ENCODE data around the gene SLC35F6. TPM values are rescaled to one million over a fixed set of nuclear protein-coding genes. Genes with fewer than 3 reads are reported as not detected.

Gene SLC35F6
- total and polyA plus RNA-seq, 2 donors (not counting 1 experiment from before 2014, with no cell fraction given): 35.2 to 61.4 TPM

DNA sequence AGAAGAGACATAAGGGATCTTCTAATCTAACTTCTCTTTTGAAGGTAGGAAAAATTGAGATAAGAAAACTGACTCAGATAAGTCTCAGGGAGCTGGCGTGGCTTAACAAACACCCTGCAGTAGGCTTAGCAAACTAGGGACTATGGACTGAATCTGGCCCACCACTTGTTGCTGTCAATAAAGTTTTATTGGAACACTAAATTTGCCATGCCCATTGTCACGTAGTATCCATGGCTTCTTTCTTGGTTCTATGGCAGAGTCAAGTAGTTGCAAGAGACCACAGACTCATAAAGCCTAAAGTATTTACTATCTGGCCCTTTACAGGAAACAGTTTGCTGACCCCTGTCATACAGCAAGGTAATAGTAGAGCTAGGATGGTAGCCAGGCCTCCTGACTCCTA lies 47.3 kb upstream of the SLC35F6 start:
- Histone ChIP-seq H3K4me3 (replicated peaks in 1 of 4; ENCODE audit: control extremely low read depth in 1 of 4, insufficient read depth in 1 of 4, low read depth in 3 of 4, low read length in 4 of 4) (no peak overlapping the region), H3K36me3 (ENCODE audit: control insufficient read depth, insufficient read depth, low read length) (no peaks in the 10 kb centered on the region), H3K4me1 (ENCODE audit: control insufficient read depth, extremely low read depth, insufficient read depth, low read length) (peaks cover 8% of the 10 kb centered on the region), H3K79me2 (ENCODE audit: control insufficient read depth, insufficient read depth, low read length) (no peaks in the 10 kb centered on the region), H4K20me1 (ENCODE audit: control insufficient read depth, extremely low read depth, insufficient read depth, low read length) (no peaks in the 10 kb centered on the region), H3K27me3 (ENCODE audit: control insufficient read depth, insufficient read depth, low read length) (peaks cover under 1% of the 10 kb centered on the region), H3K27ac (ENCODE audit: insufficient read depth, low read length) (no peak overlapping the region), H2AFZ (ENCODE audit: low read length) (no peak overlapping the region), H3K9ac (ENCODE audit: insufficient read depth, low read length) (no peak overlapping the region), H3K9me3 (ENCODE audit: control insufficient read depth, insufficient read depth, low read depth, low read length) (no peaks in the 10 kb centered on the region), H3K4me2 (ENCODE audit: extremely low read depth, insufficient read depth, low read length) (no peak overlapping the region)
- no peak for DNase-seq (ENCODE audit: low read depth in 2 of 2)
- TF ChIP-seq, protein P1, sequence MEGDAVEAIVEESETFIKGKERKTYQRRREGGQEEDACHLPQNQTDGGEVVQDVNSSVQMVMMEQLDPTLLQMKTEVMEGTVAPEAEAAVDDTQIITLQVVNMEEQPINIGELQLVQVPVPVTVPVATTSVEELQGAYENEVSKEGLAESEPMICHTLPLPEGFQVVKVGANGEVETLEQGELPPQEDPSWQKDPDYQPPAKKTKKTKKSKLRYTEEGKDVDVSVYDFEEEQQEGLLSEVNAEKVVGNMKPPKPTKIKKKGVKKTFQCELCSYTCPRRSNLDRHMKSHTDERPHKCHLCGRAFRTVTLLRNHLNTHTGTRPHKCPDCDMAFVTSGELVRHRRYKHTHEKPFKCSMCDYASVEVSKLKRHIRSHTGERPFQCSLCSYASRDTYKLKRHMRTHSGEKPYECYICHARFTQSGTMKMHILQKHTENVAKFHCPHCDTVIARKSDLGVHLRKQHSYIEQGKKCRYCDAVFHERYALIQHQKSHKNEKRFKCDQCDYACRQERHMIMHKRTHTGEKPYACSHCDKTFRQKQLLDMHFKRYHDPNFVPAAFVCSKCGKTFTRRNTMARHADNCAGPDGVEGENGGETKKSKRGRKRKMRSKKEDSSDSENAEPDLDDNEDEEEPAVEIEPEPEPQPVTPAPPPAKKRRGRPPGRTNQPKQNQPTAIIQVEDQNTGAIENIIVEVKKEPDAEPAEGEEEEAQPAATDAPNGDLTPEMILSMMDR (conservative IDR thresholded peaks at IDR 0.05 in 1 of 2, IDR thresholded peaks at IDR 0.05 in 1 of 2; ENCODE audit: low read depth in 1 of 2, low read length in 2 of 2): no peak
- no peak for TF ChIP-seq EZH2 (IDR thresholded peaks at IDR 0.05; ENCODE audit: low read length, missing control alignments)

DNA sequence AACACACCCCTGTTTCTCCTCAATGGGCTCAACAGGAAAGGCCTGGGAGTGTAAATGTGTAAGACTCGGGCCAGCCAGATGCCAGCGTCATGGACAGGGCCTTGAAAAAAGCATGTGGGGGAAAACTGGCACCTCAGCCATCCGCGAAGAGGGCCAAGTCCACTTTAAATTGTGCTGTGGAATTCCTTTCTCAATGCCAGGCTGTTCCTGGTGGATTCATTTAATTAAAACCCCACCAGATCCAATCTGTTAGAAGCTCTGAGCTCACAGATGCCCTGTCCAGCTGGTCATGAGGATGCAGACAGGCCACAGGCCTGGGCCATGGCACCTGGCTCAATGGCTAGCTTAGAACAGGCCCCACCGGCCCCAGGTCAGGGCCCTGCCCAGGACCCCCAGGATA lies 46.7 kb upstream of the SLC35F6 start:
- Histone ChIP-seq H3K27ac (ENCODE audit: insufficient read depth, low read length) (no peak overlapping the region), H3K27me3 (ENCODE audit: control insufficient read depth, insufficient read depth, low read length) (no peaks in the 10 kb centered on the region), H3K4me1 (ENCODE audit: control insufficient read depth, extremely low read depth, insufficient read depth, low read length) (peaks cover 8% of the 10 kb centered on the region), H3K79me2 (ENCODE audit: control insufficient read depth, insufficient read depth, low read length) (no peaks in the 10 kb centered on the region), H3K4me3 (replicated peaks in 1 of 4; ENCODE audit: control extremely low read depth in 1 of 4, insufficient read depth in 1 of 4, low read depth in 3 of 4, low read length in 4 of 4) (no peak overlapping the region), H3K36me3 (ENCODE audit: control insufficient read depth, insufficient read depth, low read length) (no peaks in the 10 kb centered on the region), H3K4me2 (ENCODE audit: extremely low read depth, insufficient read depth, low read length) (no peak overlapping the region), H3K9me3 (ENCODE audit: control insufficient read depth, insufficient read depth, low read depth, low read length) (no peaks in the 10 kb centered on the region), H4K20me1 (ENCODE audit: control insufficient read depth, extremely low read depth, insufficient read depth, low read length) (no peaks in the 10 kb centered on the region), H3K9ac (ENCODE audit: insufficient read depth, low read length) (no peak overlapping the region), H2AFZ (ENCODE audit: low read length) (no peak overlapping the region)
- no peak for TF ChIP-seq EZH2 (IDR thresholded peaks at IDR 0.05; ENCODE audit: low read length, missing control alignments)
- TF ChIP-seq, protein P1 (conservative IDR thresholded peaks at IDR 0.05 in 1 of 2, IDR thresholded peaks at IDR 0.05 in 1 of 2; ENCODE audit: low read depth in 1 of 2, low read length in 2 of 2): no peak
- DNase-seq (ENCODE audit: low read depth in 2 of 2): no peak

DNA sequence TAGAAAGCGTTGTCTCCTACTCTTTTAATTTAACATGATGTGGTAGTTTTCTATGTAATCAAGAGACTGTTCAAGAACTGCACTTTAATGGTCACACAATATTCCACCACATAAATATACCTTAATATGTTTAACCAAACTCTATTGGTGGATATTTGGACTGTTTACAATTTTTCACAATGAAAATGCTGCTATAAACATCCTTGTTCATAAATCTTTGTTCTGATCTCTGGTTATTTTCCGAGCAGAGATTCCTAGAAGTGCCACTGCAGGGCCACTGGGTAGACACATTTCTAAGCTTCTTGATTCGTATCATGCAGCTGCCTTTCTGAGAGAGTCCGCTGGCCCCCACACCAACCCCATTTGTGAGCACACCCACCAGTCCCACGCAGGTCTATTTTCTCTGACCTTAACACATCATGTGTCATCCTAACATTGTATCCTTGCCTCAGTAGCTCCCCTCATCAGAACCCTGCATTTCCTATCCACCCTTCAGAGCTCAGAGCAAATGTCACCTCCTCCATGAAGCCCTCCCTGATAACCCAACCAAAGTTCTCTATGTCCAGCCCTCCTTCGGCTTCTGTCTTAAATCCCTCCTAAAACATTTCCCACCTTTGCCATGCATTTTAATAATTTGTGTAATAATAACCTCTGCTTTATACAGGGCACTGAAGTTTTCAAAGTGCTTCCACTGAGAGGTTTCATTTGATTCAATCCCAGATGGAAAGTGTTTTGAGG lies 45.0 kb upstream of the SLC35F6 start:
- H3K4me3 ChIP-seq (replicated peaks in 1 of 4; ENCODE audit: control extremely low read depth in 1 of 4, insufficient read depth in 1 of 4, low read depth in 3 of 4, low read length in 4 of 4): no peak overlapping the region
- DNase-seq (ENCODE audit: low read depth in 2 of 2): no peak
- H3K27ac ChIP-seq (ENCODE audit: insufficient read depth, low read length): no peak overlapping the region
- H2AFZ ChIP-seq (ENCODE audit: low read length): no peak overlapping the region
- H3K36me3 ChIP-seq (ENCODE audit: control insufficient read depth, insufficient read depth, low read length): no peaks in the 10 kb centered on the region
- H3K9ac ChIP-seq (ENCODE audit: insufficient read depth, low read length): no peak overlapping the region
- no peaks in the 10 kb centered on the region for H3K9me3 ChIP-seq (ENCODE audit: control insufficient read depth, insufficient read depth, low read depth, low read length)
- H4K20me1 ChIP-seq (ENCODE audit: control insufficient read depth, extremely low read depth, insufficient read depth, low read length): no peaks in the 10 kb centered on the region
- TF ChIP-seq EZH2 (IDR thresholded peaks at IDR 0.05; ENCODE audit: low read length, missing control alignments): no peak
- TF ChIP-seq, protein P1 (conservative IDR thresholded peaks at IDR 0.05 in 1 of 2, IDR thresholded peaks at IDR 0.05 in 1 of 2; ENCODE audit: low read depth in 1 of 2, low read length in 2 of 2): no peak
- no peaks in the 10 kb centered on the region for H3K27me3 ChIP-seq (ENCODE audit: control insufficient read depth, insufficient read depth, low read length)
- H3K4me1 ChIP-seq (ENCODE audit: control insufficient read depth, extremely low read depth, insufficient read depth, low read length): peaks cover 14% of the 10 kb centered on the region
- no peak overlapping the region for H3K4me2 ChIP-seq (ENCODE audit: extremely low read depth, insufficient read depth, low read length)
- H3K79me2 ChIP-seq (ENCODE audit: control insufficient read depth, insufficient read depth, low read length): no peaks in the 10 kb centered on the region

All from fibroblast of lung (primary cell).